ENCODE measurements around the gene VSTM1.
A peak's percentile ranks its signal among the peaks of the same experiment; 100 is the strongest.
"Not testable (repeated sequence)": the region's sequence is repeated elsewhere in the genome, so short reads cannot be mapped to it uniquely, and the experiment has no call there.

The VSTM1 gene

DNA sequence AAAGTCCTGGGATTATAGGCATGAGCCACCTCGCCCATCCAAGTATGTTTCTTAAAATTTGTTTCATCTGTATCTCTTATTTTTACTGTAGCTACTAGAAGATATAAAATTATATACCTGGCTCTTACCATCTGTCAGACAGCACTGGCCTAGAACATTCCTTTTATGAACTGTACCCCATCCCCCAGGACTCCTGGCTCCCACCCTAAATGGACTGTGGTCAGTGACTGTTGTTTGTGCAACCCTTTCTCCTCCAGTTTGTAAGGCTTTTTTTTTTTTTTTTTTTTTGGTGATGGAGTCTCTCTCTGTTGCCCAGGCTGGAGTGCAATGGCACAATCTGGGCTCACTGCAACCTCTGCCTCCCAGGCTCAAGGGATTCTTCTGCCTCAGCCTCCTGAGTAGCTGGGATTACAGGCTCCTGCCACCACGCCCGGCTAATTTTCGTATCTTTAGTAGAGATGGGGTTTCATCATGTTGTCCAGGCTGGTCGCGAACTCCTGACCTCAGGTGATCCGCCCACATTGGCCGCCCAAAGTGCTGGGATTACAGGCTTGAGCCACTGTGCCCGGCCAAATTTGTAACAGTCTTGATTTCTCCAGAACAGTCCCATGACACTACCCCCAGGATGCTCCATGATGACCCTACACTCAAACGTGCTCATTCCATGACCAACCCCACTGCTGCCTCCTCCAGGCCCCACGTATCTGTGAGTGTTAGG lies 41.5 kb upstream of the VSTM1 start:
- no peak for DNase-seq (ENCODE audit: low read depth)
- TF ChIP-seq, protein P1, sequence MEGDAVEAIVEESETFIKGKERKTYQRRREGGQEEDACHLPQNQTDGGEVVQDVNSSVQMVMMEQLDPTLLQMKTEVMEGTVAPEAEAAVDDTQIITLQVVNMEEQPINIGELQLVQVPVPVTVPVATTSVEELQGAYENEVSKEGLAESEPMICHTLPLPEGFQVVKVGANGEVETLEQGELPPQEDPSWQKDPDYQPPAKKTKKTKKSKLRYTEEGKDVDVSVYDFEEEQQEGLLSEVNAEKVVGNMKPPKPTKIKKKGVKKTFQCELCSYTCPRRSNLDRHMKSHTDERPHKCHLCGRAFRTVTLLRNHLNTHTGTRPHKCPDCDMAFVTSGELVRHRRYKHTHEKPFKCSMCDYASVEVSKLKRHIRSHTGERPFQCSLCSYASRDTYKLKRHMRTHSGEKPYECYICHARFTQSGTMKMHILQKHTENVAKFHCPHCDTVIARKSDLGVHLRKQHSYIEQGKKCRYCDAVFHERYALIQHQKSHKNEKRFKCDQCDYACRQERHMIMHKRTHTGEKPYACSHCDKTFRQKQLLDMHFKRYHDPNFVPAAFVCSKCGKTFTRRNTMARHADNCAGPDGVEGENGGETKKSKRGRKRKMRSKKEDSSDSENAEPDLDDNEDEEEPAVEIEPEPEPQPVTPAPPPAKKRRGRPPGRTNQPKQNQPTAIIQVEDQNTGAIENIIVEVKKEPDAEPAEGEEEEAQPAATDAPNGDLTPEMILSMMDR (IDR thresholded peaks at IDR 0.05; ENCODE audit: insufficient read depth, low read depth, low read length, missing control alignments) = no peak
- no peak overlapping the region for H3K4me3 ChIP-seq (ENCODE audit: low read length)

DNA sequence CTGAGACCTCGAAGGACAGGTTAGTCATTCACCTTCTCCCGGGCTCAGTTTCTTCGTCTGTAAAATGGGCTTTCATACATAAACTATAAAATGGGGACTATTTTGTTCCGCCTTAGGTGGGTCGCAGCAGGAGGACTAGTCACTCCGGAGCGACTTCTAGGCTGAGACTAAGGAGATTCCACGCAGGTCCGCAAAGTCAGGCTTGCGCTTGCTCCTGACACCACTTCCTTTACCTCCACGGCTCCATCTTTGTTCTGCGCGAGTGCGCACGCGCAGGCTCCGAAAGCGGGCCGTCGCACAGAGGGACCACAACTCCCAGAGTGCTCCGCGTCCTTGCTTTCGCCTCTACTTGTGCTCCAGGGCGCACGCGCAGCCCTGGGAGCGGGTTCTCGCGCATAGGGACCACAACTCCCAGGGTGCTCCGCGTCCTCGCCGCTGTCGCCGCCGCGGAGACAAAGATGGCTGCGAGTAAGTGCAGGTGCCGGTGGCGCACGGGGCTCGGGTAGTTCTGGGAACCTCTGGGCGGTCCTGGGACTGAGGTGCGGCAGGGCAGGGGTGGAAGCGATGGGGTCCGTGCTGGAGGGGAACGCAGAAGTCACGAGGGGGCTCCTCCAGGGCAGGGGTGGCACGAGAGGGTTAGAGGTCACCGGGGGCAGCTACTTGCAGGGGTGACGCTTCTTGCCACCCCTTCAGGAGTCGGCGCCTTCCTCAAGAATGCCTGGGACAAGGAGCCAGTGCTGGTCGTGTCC lies 38.9 kb upstream of the VSTM1 start, which contains the start of gene NDUFA3:
NDUFA3 (plus strand) TSS at position 435 of the 749 bp plus-strand sequence; CDS start at position 459, 24 bp downstream.
- DNase-seq (ENCODE audit: low read depth) = peak; percentile 98
- H3K4me3 ChIP-seq (ENCODE audit: low read length) = peak within 1 kb of the TSS; percentile 97
- TF ChIP-seq, protein P1 (IDR thresholded peaks at IDR 0.05; ENCODE audit: insufficient read depth, low read depth, low read length, missing control alignments) = no peak

DNA sequence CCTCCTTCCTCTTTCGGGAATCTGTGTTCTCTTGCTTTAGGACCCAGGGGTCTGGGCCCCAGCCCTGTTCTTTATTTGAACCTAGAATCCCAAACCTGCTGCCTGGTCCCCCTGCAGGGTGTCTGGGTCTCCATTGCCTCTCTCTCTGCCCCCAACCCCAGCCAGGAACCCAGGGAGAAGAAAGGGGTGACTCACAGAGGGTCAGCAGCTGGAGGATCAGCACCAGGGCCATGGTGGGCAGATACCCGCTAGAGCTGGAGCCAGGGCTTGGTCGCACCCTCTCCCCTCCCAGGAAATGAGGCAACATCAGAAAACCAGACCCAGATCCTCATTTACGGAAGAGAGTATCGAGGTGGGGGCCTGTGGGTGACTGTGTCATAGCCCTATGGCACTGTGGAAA lies 36.9 kb upstream of the VSTM1 start, which contains the start of gene OSCAR:
OSCAR (minus strand) TSS at position 243 of the 400 bp plus-strand sequence; CDS start at position 232, 11 bp downstream.
- no peak within 1 kb of the TSS for H3K4me3 ChIP-seq (ENCODE audit: low read length)
- DNase-seq (ENCODE audit: low read depth) = no peak
- TF ChIP-seq, protein P1 (IDR thresholded peaks at IDR 0.05; ENCODE audit: insufficient read depth, low read depth, low read length, missing control alignments) = no peak

DNA sequence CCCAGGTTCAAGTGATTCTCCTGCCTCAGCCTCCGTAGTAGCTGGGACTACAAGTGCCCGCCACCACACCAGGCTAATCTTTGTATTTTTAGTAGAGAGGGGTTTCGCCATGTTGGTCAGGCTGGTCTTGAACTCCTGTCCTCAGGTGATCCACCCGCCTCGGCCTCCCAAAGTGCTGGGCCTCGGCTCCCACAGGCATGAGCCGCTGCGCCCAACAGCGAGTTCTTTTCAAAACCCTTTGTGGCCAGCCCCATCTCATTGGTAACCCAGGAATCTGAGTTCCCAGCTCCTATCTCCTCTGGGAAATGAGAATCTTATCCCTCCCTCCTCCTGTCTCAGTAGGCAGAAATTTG lies 36.2 kb upstream of the VSTM1 start:
- H3K4me3 ChIP-seq (ENCODE audit: low read length); DNase-seq (ENCODE audit: low read depth): not testable (repeated sequence)

DNA sequence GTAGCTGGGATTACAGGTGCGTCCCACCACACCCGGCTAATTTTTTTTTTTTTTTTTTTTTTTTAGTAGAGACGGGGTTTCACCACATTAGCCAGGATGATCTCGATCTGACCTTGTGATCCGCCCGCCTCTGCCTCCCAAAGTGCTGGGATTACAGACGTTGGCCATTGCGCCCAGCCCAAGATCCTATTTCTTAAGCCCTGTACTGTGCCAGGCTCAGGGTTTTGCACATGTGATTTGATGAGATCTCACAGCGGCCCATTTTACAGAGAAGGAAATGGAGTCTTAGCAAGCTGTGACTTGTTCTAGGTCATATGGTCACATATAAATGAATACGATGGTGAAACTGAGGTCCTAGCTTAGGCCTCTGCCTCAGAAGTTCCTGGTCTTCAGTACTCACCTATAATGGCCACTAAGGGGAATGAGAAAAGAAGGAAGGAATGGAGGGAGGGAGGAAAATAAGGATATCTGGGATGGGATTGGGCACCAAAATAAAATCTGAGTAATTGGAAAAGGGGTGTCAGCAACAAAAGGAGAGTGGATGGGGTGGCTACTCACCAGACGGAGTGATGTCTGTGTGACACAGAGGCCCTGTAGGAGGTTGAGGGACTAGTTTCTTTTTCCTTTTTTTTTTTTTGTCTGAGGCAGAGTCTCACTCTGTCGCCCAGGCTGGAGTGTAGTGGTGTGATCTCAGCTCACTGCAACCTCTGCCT lies 35.6 kb upstream of the VSTM1 start:
- H3K4me3 ChIP-seq (ENCODE audit: low read length) = no peak overlapping the region
- DNase-seq (ENCODE audit: low read depth) = no peak
- TF ChIP-seq, protein P1 (IDR thresholded peaks at IDR 0.05; ENCODE audit: insufficient read depth, low read depth, low read length, missing control alignments) = no peak

DNA sequence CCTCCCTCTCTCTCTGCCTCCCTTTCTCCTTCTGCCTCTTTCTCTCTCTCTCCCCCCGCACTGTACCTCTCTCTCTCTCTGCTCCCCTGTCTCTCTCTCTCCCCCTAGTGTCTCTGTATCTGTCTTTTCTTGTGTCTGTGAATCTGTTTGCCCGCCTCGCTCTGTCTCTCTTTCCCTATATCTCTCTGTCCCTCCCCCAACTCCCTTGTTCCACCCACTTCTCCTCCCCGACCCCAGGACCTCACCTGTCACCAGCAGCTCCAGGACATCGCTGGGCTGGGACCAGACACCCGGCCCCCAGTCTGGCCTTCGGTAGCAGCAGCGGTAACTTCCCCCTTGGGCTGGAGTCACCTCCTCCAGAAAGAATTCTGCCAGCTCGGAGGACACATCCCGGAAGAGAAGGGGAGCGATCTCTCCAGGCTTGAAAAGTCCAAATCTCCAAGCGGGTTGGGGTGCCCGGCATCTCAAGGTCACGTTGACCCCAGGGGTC lies 33.0 kb upstream of the VSTM1 start:
- TF ChIP-seq, protein P1 (IDR thresholded peaks at IDR 0.05; ENCODE audit: insufficient read depth, low read depth, low read length, missing control alignments) = peak; percentile 52
- peak overlapping the region; percentile 30 for H3K4me3 ChIP-seq (ENCODE audit: low read length)
- DNase-seq (ENCODE audit: low read depth) = peak; percentile 29

DNA sequence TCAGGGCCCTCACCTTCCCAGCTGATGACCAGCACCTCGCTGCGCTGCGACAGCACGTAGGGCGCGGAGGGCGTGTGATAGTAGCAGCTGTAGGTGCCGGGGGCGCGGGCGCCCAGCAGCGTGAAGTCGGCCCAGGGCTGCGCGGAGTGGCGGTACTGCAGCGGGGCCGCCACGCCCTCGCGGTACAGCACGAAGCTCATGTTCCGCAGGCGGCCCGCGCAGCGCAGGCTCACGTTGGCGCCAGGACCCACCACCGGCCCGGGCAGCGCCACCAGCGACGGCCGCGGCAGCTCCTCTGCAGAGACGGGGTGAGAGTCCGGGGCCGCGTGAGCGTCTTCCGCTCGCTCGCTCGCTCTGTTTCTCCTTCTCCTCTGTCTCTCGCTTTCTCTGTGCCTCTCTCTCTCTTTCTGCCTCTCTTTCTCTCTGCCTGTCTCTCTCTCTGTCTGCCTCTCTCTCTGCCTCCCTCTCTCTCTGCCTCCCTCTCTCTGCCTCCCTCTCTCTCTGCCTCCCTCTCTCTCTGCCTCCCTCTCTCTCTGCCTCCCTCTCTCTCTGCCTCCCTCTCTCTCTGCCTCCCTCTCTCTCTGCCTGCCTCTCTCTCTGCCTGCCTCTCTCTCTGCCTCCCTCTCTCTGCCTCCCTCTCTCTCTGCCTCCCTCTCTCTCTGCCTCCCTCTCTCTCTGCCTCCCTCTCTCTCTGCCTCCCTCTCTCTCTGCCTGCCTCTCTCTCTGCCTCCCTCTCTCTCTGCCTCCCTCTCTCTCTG lies 32.3 kb upstream of the VSTM1 start:
- peak overlapping the region; percentile 30 for H3K4me3 ChIP-seq (ENCODE audit: low read length)
- peak; percentile 50 for DNase-seq (ENCODE audit: low read depth)

Data from epithelial cell of esophagus (primary cell).